MG63 (cell line): ENCODE measurements around the gene TNN. TPM values are rescaled to one million over a fixed set of nuclear protein-coding genes. Genes with fewer than 3 reads are reported as not detected.

Experiments used
- DNase-seq: peaks from one replicate; pipeline ENCODE4 v3.0.0-alpha.2; 2020
- H3K27me3 ChIP-seq: fragments of 250-450 bp; sonication (Bioruptor Pico); 2 replicates; pipeline ENCODE4 v1.5.1; 2020; ENCODE audit warnings: mild to moderate bottlenecking, moderate library complexity
- H3K36me3 ChIP-seq: fragments of 250-450 bp; sonication (Bioruptor Pico); 2 replicates; pipeline ENCODE4 v1.5.1; 2020; ENCODE audit warnings: mild to moderate bottlenecking, moderate library complexity
- H3K4me3 ChIP-seq: fragments of 250-450 bp; sonication (Bioruptor Pico); 2 replicates; pipeline ENCODE4 v1.5.1; 2020; ENCODE audit warnings: mild to moderate bottlenecking, moderate library complexity
- H3K9me3 ChIP-seq: fragments of 250-450 bp; sonication (Bioruptor Pico); 2 replicates; pipeline ENCODE4 v1.5.1; 2020; ENCODE audit warnings: mild to moderate bottlenecking, moderate library complexity
- total RNA-seq: library from RNA; depleted of rRNA; stranded (reverse); fragments of >200 nt; shearing (Covaris generic); gene quantifications from 2 replicates; pipeline ENCODE4 v1.2.3, GENCODE V29; 2014; ENCODE audit warnings: low replicate concordance

Gene TNN
- total RNA-seq, 1 experiment from 2014 or later = 0.23 TPM

DNA sequence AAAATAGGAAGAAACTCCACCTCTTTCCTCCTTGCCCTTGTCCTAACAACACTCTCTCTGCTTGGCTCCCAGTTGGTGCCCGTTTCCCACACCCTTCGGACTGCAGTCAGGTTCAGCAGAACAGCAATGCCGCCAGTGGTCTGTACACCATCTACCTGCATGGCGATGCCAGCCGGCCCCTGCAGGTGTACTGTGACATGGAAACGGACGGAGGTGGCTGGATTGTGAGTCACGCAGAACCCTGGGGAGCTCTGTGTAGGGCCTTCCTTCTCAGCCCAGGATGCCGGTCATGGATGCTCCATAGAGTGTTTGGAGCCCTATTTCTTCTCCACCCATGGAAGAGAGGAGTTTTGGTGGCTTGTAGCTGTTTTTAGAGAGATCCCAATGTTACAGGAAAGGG lies 60.9 kb downstream of the TNN start:
- Histone ChIP-seq H3K4me3 (no peak overlapping the region), H3K27me3 (no peaks in the 10 kb centered on the region), H3K9me3 (no peaks in the 10 kb centered on the region), H3K36me3 (no peaks in the 10 kb centered on the region)
- DNase-seq = no peak

DNA sequence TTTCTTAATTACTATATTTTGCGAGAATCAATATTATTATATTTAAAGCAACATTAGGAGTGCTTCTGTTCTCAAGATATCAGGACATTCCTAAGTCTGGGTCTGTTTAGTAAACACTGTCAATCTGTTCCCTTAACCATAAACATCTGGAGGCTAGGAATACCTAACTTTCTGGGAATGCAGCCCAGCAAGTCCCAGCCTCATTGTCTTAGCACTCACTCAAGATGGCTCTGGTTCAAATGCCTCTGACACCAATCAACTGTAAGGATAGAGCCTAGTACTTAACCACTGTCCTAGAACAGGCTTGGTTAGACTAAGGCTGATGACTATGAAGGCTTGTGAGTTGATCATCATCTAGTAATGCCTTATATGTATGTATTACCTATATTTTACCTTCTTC lies 61.5 kb downstream of the TNN start:
- H3K4me3 ChIP-seq = no peak overlapping the region
- no peaks in the 10 kb centered on the region for H3K9me3 ChIP-seq
- DNase-seq = peak; percentile 86
- no peaks in the 10 kb centered on the region for H3K36me3 ChIP-seq
- no peaks in the 10 kb centered on the region for H3K27me3 ChIP-seq

DNA sequence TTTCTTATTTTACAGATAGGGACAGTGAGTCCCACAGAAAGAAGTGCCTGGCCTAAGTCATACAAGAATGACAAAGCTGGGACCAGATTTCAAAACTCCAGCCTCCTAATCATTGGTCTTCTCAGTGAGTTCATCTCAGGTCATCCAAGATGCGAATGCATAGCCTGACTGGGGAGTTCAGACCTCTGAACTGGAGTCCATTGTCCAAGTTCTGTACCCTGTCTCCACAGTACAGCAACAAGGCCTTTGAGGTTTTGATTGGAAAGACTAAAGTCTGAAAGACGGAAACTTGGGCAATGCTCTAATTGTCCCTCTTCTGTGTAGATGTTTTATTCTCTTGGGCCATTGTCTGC lies 62.0 kb downstream of the TNN start:
- Histone ChIP-seq H3K27me3 (no peaks in the 10 kb centered on the region), H3K4me3 (no peak overlapping the region), H3K9me3 (no peaks in the 10 kb centered on the region), H3K36me3 (no peaks in the 10 kb centered on the region)
- no peak for DNase-seq

DNA sequence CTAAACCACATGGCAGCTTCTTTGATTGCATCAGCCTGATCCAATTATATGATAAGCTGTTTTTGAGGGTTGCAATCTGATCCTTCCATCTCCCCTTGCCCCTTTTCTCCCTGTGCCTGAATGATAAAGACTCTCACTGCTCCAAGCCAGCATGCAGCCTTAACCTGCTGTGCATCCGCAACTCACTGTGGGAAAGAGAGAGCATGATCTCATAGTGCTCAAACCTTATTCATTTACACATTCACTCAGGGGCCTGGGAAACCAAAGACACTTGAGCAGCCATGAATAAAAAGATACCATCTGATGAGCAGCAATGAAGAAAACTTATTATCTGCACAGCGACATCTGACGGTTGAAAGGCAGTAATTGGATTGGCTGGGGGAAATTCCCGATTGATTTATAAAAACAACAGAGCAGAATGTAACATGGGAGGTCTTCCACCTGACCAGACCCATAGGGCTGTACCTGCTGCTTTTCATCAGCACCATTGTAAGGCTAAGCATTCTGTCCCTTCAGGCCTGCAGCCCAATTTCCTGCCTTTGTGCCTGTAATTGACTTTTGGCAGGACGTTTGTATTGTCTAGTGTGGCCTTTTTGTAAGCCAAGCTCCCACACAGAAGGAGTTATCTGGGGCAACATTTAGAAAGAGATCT lies 62.5 kb downstream of the TNN start:
- no peaks in the 10 kb centered on the region for H3K27me3 ChIP-seq
- no peaks in the 10 kb centered on the region for H3K9me3 ChIP-seq
- H3K4me3 ChIP-seq = no peak overlapping the region
- H3K36me3 ChIP-seq = no peaks in the 10 kb centered on the region
- DNase-seq = no peak

DNA sequence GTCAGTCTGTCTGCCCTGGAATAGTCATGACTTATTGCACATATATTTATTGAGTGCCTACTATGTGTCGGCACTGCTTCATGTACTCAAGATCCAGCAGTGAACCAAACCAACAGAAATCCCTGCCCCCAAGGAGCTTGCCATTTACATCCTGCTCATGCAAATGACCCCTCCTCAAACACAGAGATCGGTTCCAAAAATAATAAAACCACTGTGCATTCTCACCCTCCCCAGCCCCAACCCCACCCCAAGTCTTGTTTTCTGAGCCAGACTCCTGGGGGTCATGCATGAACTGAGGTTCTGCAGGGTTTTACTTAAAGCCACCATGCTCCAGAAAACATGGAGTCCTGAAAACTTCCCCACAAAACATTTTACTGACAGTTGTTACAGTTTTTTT lies 63.0 kb downstream of the TNN start:
- H3K4me3 ChIP-seq = no peak overlapping the region
- H3K9me3 ChIP-seq = no peaks in the 10 kb centered on the region
- no peak for DNase-seq
- H3K27me3 ChIP-seq = no peaks in the 10 kb centered on the region
- H3K36me3 ChIP-seq = no peaks in the 10 kb centered on the region

DNA sequence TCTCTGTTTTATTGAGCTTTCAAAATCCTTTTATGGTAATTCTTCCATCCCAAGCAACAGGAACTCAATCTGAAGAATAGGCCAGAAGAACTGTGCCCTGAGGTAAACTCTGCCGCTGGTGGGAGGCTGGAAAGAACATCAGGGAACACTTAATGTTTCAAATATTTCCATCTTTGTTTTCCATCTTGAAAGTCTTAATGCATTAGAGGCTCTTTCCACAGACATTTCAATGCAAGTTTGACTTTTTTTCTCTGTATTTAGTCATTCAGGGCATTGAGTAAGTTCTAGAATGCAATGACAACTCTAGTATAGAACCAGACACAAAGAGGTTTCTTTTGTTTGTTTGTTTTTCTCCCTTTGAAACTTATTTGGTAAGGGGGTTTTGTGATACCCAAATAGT lies 63.5 kb downstream of the TNN start:
- Histone ChIP-seq H3K9me3 (no peaks in the 10 kb centered on the region), H3K36me3 (no peaks in the 10 kb centered on the region)
- no peak for DNase-seq

DNA sequence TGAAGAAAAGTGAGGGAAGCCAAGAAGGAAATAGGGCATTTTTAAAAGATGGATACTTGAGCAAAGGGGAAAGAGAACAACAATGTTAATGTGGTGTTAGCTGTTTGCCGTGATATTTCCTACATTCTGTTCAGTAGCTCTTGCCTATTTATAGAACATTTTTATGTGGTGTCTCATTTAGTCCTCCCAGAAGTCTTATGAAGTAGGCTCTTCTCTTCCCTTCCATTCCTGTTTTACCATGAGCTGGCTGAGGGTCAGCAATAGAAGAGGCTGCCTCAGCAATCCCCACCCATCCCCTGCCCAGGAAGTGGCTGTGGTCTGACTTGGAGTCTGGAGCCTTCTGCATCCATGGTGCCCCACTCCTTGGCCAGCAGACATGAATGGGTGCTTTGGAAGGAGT lies 64.8 kb downstream of the TNN start:
- peak; percentile 70 for DNase-seq
- H3K4me3 ChIP-seq = no peak overlapping the region
- H3K9me3 ChIP-seq = no peaks in the 10 kb centered on the region

More for the DNA sequence above, 63.5 kb downstream of the TNN start:
- no peak overlapping the region for H3K4me3 ChIP-seq
- H3K27me3 ChIP-seq = no peaks in the 10 kb centered on the region

DNA sequence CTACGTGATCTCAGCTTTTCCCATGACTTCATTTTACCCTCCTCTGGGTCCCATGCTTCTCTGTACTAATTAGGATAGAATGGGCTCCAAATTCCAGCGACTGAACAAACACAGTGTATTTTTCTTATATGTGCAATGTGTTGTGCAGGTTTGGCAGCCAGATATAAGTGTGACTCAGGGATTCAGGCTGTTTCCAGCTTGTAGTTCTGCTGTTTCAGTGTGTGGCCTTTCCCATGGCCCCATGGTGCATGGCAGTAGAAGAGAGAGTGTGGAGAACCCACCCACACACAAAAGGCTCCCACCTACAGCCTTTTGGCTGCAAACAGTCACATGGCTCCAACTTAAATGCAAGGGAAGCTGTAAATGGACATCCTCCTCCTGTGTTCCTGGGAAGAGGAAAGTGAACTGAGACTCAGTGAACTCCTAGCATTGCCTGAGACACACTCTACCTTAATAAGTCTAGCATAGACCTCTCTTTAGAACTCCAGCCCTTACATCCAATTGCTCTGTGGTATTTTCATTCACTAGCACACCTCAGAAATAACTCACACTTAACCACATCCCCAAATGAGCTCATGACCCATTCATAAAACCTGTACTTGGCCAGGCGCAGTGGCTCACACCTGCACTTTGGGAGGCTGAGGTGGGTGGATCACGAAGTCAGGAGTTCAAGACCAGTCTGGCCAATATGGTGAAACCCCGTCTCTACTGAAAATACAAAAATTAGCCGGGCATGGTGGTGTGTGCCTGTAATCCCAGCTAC lies 66.2 kb downstream of the TNN start:
- Histone ChIP-seq H3K9me3 (no peaks in the 10 kb centered on the region), H3K27me3 (no peaks in the 10 kb centered on the region), H3K36me3 (no peaks in the 10 kb centered on the region), H3K4me3 (no peak overlapping the region)
- peak; percentile 60 for DNase-seq

More for the DNA sequence above, 64.8 kb downstream of the TNN start:
- Histone ChIP-seq H3K36me3 (no peaks in the 10 kb centered on the region), H3K27me3 (no peaks in the 10 kb centered on the region)

DNA sequence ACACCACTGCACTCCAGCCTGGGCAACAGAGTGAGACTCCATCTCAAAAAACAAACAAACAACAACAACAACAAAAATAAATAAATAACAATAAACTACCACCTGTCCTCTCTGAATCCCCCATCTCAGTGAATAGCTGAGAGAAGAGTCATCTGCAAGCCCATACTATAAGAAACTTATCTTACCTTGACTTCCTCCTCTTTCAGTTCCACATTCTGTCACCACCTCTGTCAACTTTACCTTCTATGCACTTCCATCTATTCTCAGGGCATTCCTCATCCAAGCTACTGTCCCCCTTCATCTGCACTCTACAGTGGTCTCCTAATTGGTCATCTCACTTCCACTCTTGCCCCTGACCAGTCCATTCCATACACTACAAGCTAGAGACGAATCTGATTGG lies 66.9 kb downstream of the TNN start:
- Histone ChIP-seq H3K27me3 (no peaks in the 10 kb centered on the region), H3K4me3 (no peak overlapping the region), H3K36me3 (no peaks in the 10 kb centered on the region), H3K9me3 (no peaks in the 10 kb centered on the region)
- DNase-seq = no peak

DNA sequence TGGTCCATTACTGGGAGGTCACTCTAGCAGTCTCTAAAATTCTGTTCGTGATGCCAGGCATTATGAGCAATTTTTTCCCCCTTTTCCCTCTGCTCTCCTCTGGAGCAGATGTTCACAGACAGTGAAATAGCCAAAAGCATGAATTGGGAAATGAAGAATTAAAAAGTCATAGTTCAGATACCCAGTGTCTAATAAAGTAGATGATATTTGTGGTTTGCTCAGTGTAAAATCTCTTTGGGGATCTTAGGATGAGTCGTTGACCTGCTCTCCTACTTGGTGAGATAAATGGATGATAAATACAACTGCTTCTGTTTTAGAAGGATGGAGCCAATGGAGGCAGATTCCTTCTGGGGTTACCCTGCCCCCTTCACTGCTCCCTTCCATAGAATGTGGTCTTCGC lies 68.6 kb downstream of the TNN start:
- Histone ChIP-seq H3K9me3 (no peaks in the 10 kb centered on the region), H3K27me3 (no peaks in the 10 kb centered on the region), H3K36me3 (no peaks in the 10 kb centered on the region), H3K4me3 (no peak overlapping the region)
- no peak for DNase-seq

DNA sequence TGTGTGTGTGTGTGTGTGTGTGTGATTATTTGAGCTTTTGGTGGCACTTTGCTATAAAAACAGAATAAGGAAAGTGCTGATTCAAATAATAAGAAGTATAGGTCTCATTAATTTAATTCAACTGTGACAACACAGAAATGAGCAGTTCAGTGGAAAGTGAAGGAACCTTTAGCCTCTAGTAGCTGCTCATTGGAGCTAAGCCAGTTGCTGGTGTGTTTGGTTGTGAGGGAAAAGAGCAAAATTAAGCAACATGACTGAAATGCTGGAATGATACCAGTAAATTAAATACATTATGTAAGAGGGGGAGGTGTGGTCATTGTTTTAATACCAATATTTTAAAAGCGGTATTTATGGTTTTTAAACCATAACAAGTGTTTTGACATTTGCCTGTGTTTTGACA lies 69.7 kb downstream of the TNN start:
- no peaks in the 10 kb centered on the region for H3K27me3 ChIP-seq
- no peaks in the 10 kb centered on the region for H3K9me3 ChIP-seq
- no peak overlapping the region for H3K4me3 ChIP-seq
- H3K36me3 ChIP-seq = no peaks in the 10 kb centered on the region
- no peak for DNase-seq

DNA sequence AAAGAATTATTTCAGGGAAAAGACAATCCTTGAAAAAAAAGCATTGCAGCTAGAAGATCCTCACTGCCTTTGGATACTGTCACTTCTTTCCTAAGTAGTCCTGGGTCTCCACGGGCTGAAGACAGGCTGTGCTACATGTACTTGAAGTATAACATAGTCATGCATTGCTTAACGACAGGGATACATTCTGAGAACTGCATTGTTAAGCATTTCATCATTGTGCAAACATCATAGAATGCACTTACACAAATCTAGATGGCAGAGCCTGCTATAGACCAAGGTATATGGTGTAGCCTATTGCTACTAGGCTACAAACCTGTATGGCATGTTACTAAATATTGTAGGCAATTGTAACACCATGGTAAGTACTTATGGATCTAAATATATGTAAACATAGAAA lies 70.9 kb downstream of the TNN start:
- Histone ChIP-seq H3K4me3 (no peak overlapping the region), H3K36me3 (no peaks in the 10 kb centered on the region), H3K27me3 (no peaks in the 10 kb centered on the region), H3K9me3 (no peaks in the 10 kb centered on the region)
- DNase-seq = no peak

DNA sequence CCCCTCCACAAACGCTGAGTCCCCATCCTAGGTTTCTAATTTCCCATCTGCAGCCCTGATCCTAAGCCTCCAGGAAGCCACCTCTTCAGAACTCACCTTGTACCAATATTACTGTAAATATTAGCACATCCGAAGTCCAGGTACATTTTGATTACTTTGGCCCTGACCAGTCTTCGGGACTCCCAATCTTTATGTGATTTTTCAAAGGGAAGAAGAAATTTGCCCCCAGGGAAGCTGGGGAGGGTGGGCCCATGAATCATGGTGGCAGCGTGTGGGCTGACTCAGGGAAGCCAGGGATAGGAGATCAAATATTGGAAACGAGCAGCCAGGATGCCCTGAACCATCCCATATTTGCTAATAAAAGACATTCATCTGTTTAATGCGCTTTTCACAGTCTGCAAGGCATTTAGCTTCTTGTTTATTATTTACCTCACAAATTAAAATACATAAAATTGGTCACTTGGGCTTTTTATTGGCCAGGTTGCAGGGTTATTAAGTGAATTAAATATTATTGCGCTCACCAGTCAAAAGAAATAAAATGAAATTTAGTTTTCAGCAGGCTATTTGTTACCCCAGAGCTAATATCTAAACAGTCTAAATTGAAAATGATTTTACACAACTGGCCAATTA lies 78.4 kb downstream of the TNN start:
- Histone ChIP-seq H3K27me3 (no peaks in the 10 kb centered on the region), H3K9me3 (no peaks in the 10 kb centered on the region), H3K4me3 (no peak overlapping the region), H3K36me3 (no peaks in the 10 kb centered on the region)
- DNase-seq = no peak

DNA sequence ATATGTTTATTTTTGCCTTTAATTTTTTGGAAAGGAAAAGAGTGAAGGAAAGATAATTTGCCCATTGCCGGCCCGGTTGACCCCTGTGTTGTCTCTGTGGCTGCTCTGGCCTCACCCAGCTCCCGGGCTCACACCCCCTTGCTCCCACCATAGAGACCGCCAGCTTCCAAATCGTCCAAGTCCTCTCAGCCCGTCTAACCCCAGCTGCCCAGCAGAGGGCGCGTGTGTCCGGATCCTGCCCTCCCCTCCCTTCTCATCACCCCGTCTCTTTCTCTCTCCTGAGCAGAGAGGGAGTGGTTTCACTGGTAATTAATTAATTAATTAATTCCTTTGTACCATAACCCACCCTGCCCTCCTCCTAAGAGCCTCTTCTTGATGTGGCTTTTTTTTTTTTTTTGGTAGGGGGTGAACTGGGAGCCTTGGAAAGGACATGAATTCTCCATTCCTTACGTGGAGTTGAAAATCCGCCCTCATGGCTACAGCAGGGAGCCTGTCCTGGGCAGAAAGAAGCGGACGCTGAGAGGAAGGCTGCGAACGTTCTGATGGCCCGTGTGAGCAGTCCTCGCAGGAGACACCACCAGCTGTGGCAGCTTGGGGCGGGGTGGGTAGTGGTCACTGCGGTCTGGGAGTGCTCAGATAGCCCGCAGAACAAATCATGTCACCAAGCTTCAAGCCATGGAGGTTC lies 79.0 kb downstream of the TNN start:
- DNase-seq = peak; percentile 64
- no peaks in the 10 kb centered on the region for H3K27me3 ChIP-seq
- no peak overlapping the region for H3K4me3 ChIP-seq
- H3K36me3 ChIP-seq = no peaks in the 10 kb centered on the region
- no peaks in the 10 kb centered on the region for H3K9me3 ChIP-seq

DNA sequence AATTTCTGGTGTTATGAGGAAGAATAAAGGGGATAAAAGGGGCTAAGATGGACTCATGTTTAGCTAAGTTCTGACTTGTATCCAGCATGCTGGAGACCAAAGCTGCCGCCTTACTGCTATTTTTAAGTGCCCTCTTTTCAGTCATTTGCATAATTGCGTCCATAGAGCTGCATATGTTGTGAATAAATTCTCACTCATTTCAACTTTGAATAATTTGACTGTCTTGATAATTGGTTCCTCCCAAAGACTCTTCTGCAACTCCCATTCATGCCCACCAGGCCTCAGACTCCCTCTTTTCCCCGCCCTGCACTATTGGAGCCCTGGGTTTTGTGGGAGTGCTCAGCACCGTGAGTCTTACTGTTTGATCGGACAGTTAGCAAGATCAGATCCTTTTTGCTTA lies 79.9 kb downstream of the TNN start:
- DNase-seq = no peak
- Histone ChIP-seq H3K27me3 (peaks cover 2% of the 10 kb centered on the region; the same call in 1 of the 2 replicates), H3K9me3 (no peaks in the 10 kb centered on the region), H3K4me3 (no peak overlapping the region), H3K36me3 (no peaks in the 10 kb centered on the region)

DNA sequence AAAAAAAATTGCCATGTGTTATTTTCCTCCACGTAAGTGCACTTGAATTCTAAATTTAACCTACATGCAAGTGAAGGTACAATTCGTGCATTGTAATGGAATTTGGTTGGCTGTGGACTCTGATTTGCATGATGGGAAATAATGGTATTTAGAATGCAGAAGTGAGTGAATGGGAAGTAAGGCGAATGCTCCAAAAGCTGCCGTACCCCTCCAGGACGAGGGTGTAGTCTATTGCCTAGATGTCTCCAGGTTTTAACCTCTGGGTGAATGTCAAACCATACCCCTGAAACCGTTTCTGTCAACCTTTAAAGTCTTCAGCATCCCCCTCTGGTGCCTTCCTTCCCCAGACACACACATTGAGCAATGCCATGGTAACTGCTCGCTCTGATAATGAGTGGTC lies 80.4 kb downstream of the TNN start:
- DNase-seq = no peak
- H3K4me3 ChIP-seq = no peak overlapping the region
- peaks cover 7% of the 10 kb centered on the region; the same call in 1 of the 2 replicates for H3K27me3 ChIP-seq
- no peaks in the 10 kb centered on the region for H3K9me3 ChIP-seq
- H3K36me3 ChIP-seq = no peaks in the 10 kb centered on the region

DNA sequence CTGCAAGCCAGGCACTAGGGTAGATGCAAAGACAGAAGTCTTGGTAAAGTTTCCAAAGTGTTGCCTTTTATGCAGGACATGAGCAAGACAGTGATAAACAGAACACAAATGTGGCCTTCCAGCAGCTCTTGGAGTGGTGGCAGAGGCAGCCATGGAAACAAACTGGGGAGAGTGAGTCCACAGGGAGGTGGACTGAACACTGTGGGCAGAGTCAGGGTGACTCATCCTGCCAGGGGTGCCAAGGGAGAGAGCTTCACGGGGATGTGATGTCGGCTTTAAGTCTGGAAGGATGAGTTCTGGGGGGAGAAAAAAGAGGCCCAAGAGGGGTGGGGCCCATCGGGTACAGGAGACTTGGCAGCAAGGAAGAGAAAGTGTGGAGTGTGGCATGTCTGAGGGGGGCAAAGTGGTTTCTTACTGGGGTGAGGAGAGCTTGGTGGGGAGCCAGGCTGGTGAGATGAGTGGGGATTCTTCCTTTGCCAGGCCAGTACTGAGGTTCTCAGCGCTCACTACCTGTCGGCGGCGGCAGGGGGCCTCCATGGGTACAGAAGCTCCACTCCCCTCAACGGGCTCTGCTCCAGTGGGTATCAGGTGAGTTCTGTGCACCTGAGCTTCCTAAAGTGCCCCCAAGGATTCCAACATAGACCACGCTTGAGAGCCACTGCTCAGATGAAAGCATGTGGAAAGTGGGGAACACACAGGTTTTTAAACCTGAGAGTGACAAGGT lies 83.1 kb downstream of the TNN start:
- DNase-seq = peak; percentile 90
- Histone ChIP-seq H3K36me3 (no peaks in the 10 kb centered on the region), H3K9me3 (no peaks in the 10 kb centered on the region), H3K27me3 (peaks cover 7% of the 10 kb centered on the region; the same call in 1 of the 2 replicates), H3K4me3 (no peak overlapping the region)
